GM21515 (cell line): Measurements from ENCODE around the gene POU2F1.

Source experiments
- ATAC-seq: cut with Tn5 transposase; IDR thresholded peaks from one replicate; pipeline ENCODE4 v1.9.1; 2021; ENCODE audit not compliant: unreplicated experiment

POU2F1 gene

GRCh38 chr1:167457936-167458584 lies 237.4 kb downstream of the POU2F1 start:
- ATAC-seq, result no peak

- no peak for ATAC-seq
These were observed 240.2 kb downstream of the POU2F1 start for GRCh38 chr1:167460836-167461235.

GRCh38 chr1:167462341-167462740 lies 241.7 kb downstream of the POU2F1 start:
- ATAC-seq, result no peak

DNA sequence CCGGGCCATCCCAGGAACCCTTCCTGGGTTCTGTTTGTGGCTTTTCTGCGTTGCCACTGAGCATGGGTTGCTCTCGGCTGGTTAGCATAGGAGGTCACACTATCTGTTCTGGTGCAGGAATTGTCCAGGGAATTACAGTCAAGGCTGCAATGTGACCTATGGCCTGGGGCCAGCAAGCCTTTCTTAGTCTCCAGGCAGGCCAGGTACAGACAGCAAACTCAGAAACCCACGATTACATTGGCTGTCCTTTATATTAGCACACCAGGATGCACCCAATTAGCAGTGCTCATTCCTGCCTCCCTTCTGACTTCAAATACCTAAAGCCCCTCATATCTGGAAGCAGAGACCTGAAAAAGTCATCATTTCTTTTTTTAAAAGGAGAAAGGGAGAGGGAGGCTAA lies 242.4 kb downstream of the POU2F1 start:
- no peak for ATAC-seq

- no peak for ATAC-seq
These were observed 243.3 kb downstream of the POU2F1 start for GRCh38 chr1:167463875-167464575.

- ATAC-seq, result no peak
These were observed 244.3 kb downstream of the POU2F1 start for GRCh38 chr1:167465018-167465417.

GRCh38 chr1:167465743-167466142 lies 245.1 kb downstream of the POU2F1 start:
- no peak for ATAC-seq

DNA sequence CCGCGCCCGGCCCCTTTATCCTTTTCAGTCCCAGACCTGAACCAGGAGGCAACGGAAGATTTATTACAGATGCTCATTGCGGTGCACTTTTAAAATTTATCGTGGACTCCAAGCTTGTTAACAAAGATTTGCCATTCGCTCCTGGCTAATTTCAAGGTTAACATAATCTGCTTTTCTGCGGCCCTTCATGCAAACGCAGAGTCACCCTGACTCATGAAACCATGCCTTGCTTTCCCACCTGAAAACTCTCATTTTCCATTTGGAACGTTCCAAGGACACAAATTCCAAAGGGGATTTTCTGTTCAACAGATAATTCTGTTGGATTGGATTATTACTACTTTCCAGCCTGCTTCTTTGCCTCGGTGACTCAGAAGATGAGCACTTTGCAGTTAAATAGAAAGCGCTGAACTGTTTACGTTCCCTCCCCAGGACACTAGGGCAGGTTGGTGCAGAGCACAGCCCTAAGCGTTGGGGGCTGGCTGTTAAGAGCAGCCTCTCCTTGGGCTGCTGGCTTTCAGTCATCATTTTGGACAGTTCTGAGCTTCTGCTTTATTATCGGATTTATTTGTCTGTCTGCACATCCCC lies 246.5 kb downstream of the POU2F1 start:
- no peak for ATAC-seq

- no peak for ATAC-seq
These were observed 247.1 kb downstream of the POU2F1 start for GRCh38 chr1:167467752-167468151.

GRCh38 chr1:167469280-167469965 lies 248.7 kb downstream of the POU2F1 start:
- ATAC-seq, result no peak

DNA sequence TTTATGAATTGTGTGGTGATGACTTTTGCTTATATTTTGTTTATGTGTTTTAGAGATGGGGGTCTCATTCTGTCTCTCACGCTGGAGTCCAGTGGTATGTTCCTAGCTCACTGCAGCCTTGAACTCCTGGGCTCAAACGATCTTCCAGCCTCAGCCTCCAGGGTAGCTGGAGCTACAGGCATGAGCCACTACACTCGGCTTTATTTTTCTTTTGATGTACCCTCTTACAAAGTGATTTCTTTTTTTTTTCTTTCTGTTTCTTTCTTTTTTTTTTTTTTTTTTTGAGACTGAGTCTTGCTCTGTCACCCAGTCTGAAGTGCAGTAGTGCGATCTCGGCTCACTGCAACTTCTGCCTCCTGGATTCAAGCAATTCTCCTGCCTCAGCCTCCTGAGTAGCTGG lies 250.9 kb downstream of the POU2F1 start:
- no peak for ATAC-seq

DNA sequence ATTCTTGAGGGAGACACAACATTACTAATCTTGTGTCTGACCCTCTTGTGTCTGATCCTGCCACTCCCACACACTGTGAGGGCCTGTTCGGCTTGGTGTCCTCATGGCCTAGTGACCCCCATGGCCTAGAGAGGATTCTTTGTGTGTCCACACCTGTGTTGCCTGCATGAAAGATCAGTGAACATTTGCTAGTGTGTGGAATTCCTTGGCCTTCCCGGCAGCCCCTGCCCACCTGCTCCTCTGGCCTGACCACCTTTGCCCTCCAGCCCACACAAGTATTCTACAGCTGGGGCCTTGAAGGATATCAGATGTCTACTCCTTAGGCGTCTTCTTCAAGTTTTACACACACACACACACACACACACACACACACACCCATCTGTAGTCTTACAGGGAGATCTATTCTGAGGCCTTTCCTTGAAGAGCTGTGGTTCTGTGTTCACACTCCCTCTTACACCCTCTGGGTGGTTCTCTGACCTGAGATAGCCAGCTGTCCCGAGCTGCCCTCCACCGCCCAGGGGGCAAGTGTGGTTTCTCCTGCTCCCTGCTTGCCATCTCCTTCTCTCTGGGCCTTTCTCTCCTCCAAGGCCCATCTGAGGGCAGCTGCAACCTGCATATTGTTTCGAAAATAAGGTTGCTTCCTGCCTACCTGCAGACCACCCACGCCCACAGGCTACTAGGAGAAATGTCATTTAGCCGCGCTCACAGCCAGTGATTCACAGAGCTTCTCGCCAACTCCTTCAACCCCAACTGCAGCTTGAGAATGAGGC lies 252.3 kb downstream of the POU2F1 start:
- ATAC-seq, result no peak

- no peak for ATAC-seq
These were observed 253.1 kb downstream of the POU2F1 start for GRCh38 chr1:167473761-167474160.

DNA sequence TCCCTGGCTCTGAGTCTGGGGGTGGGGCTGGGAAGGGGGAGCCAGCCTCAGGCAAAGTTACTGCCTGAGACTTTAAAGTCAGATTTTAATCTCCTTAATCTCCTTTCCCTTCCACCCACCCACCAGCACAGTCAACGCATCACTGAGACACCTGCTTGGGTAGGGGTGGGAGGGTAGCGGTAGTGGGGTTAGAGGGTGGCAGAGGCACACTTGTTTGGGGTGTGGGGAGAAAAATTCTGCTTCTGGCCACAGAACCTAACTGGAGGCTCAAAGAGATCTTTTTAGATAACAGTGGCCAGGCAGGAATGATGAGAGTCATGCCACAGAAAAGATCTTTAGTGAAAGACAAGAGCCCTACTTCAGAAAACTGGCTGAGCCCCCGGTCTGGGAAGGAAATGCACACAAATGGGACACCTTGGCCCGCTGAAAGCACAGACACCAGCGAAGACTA lies 253.5 kb downstream of the POU2F1 start:
- ATAC-seq, result no peak

GRCh38 chr1:167476061-167476460 lies 255.4 kb downstream of the POU2F1 start:
- ATAC-seq, result no peak
